GM19239 (cell line): ENCODE measurements around the gene AKAP13.
"Not testable (repeated sequence)": the region's sequence is repeated elsewhere in the genome, so short reads cannot be mapped to it uniquely, and the experiment has no call there.

Experiments used
- DNase-seq: peaks from one replicate; pipeline ENCODE4 v3.0.0; 2011; ENCODE audit warnings: low spot score; ENCODE audit not compliant: insufficient read length
- FAIRE-seq: peaks from 2 replicates; lab custom pipeline; 2011; peaks lifted over from hg19 to GRCh38; lab: Jason Lieb, UNC

Gene AKAP13

DNA sequence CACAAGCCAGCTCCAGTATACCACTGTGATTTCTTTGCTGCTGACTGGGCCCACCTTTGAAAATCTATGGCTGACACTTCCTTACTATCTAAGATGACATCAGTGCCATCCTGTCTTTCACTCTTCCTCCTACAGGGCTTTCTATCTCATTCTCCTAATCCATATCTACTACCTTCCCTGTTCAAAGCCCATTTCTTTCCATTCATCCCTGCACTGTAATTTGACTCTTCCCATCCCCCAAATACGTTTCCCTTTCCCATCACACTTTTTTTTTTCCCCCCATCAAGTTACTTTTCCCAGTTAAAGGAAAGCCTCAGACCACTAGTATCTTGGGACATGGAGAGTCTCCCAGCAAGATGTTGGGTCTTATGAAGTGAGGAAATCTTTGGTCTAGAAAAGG lies 136.7 kb downstream of the AKAP13 start:
- no peak for FAIRE-seq
- DNase-seq = no peak

DNA sequence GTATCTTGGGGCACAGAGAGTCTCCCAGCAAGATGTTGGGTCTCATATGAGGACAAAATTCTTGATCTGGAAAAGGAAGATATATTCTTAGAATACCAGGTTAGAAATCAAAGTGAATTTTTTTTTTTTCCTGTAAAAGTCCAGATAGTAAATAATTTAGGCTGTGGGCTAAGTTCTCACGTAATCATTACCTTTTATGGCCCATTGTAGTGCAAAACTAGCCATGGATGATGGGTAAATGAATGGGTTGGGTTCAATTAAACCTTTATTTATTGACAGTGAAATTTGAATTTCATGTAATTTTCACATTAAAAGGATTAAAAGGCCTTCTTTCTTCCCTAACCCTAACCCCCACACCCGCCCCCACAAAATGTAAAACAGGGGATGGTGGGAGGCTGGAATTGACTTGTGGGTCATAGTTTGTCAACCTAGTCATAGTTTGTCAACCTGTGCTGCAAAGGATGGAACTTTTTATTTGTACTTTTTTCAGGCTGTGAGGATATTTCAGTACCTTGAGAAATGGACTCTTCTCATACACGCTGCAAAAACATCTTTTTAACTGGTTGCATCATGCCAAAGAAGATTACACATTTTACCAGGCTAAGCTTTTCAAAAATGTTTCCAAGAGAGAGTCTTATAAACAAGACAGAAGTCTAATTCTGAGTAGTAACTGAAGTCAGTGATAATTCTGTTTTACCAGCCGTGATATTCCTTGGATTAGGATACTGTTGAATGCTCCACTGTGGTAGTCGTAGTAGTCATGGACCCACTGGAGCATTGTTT lies 138.8 kb downstream of the AKAP13 start:
- FAIRE-seq (no peak), DNase-seq (no peak)

DNA sequence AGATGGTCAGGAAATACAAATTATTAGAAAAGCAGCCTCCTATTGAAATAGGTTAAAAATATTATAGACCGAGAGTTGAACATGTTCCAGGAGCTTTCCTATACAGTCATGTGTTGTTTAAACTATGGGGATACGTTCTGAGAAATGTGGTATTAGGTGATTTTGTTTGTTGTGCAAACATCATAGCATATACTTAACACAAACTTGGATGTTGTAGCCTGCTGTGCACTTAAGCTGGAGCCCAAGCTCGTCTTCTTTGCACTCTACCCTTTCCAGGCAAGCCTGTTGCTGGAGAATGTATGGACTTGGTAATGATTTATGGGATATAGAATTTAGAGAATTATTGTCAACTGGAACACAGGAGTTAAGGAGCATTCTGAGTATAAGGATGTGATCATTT lies 140.2 kb downstream of the AKAP13 start:
- no peak for FAIRE-seq
- DNase-seq = no peak

- FAIRE-seq = no peak
These were observed 143.1 kb downstream of the AKAP13 start for GRCh38 chr15:85523530-85523929.

GRCh38 chr15:85525755-85526154 lies 145.4 kb downstream of the AKAP13 start:
- no peak for DNase-seq
- peak; percentile 11 for FAIRE-seq

More at GRCh38 chr15:85523530-85523929, 143.1 kb downstream of the AKAP13 start:
- no peak for DNase-seq

DNA sequence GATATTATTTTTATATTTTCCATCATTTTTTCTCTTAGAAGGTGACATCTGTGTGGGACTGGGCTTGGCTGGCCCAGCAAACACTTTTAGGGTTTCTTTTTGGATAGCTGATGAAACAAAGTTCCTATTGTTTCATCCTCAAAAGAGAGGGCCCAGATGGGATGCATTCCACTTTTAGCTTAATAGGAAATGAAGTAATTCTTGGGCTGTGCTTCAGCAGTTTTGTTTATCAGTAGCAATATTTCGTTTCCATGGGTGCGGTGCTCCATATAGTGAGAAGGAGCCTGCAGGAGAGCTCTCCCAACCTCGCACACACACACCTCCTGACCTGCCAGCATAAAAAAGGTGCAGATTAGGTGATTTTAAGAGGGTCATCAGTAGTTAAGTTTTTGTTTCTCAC lies 147.5 kb downstream of the AKAP13 start:
- DNase-seq = no peak

DNA sequence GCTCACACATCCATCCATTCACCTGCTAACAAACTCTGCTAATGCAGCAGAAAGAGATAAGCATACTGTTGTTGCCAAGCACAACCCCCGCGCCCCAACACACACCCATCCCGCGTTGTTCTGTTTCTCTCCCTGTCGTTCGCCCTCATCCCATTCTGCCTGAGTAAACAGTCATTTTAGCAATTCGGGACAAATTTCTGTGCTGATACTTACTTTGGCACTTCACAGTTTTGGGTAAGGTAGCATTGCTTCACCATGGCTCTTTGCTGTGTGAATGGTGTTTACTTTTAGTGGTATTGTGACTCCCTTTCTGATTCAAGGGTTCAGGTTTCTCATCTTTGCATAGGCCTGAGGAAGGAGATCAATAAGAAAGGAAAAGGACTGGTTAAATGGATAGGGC lies 149.7 kb downstream of the AKAP13 start:
- DNase-seq (no peak), FAIRE-seq (no peak)

More for the DNA sequence above, 147.5 kb downstream of the AKAP13 start:
- no peak for FAIRE-seq

DNA sequence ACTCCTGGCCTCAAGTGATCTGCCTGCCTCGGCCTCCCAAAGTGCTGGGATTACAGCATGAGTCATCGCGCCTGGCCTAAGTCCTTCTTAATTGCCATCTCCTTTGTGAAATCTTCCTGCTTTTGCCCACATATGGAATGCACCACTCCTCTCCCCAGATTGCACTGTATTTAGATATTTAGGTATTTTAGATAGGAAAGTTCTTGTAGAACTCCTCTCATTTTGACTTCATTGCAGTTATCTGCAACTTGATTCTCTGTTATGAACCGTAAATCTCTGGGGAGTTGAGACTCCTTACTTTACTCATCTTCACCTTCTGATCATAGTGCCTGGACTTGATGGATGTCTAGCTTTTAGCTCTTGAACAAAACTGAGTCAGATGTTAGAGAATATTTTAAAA lies 150.7 kb downstream of the AKAP13 start:
- DNase-seq = no peak
- no peak for FAIRE-seq

- no peak for FAIRE-seq
- no peak for DNase-seq
These were observed 152.3 kb downstream of the AKAP13 start for GRCh38 chr15:85532689-85533088.

- FAIRE-seq (peak; percentile 89), DNase-seq (no peak)
These were observed 153.6 kb downstream of the AKAP13 start for GRCh38 chr15:85534031-85534430.

- not testable (repeated sequence) for DNase-seq, FAIRE-seq
These were observed 155.3 kb downstream of the AKAP13 start for GRCh38 chr15:85535533-85536330.

- DNase-seq = no peak
- FAIRE-seq = no peak
These were observed 155.9 kb downstream of the AKAP13 start for GRCh38 chr15:85536341-85536740.

DNA sequence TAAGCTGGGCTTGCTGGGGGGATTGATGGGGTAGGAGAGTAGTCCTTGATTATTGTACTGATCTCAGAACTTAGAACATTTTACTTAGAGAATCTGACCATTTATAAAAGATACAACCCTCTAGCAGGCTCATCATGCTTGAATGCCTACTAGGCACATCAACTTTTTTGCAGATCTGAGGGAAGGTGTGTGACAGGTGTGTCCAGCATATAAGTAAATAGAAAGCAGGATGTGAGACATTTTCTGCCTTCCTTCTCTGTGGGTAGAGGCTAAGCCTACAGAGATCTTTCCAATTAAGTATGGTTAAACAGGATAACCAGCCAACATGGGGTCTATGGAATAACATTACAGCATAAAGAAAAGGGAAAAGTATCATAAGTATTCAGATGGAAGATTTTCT lies 159.1 kb downstream of the AKAP13 start:
- no peak for DNase-seq

DNA sequence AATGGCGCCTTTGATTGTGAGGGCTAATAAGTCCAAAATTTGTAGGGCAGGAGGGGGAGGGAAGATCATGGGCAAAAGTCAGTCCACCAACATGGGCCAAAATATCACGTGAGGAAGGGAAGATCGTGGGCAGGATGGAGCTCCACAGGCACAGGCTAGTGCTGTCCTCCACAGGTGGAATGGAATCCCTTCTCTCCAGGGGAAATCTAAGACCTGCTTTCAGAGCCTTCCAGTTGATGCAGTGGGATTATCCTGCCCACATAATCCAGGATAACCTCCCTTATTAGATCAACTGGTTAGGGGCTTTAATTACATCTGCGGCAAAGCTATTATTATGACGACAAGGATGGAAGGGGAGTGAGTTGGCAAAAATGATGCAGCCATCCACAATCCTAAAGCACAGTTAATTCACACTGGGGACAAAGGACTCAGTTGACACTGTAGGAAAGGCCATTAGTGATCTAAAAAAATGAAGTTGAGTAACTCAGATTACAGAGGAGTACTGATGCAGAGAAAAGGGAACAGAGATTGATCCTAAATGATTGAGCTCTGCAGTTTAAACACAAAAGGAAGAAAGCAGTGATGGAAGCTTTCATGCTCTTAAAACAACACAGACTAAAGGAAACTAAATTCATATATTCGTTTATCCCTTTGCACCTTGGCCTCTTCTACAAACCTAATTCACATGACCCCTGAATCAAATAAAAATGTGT lies 159.8 kb downstream of the AKAP13 start:
- DNase-seq (no peak), FAIRE-seq (no peak)

More for the DNA sequence above, 159.1 kb downstream of the AKAP13 start:
- FAIRE-seq = no peak

- no peak for FAIRE-seq
- DNase-seq = no peak
These were observed 161.3 kb downstream of the AKAP13 start for GRCh38 chr15:85541744-85542143.

DNA sequence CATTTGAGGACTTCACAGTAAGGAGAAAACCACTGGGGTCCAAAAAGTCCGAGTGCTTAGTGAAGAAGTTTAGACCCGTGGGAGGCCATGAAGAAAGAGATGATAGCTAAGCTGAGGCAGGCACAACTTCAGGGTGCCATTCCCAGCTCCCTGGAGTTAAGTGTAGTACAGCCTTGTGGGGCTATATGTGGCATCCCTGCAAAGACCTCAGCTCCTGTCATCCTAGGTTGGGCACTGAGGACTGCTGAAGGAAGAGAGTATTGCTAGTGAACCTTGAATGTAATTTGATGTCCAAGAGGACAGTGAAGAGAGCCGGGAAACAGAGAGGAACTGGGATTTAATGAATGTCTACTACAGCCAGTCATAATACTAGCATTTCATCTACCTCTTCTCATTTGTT lies 162.1 kb downstream of the AKAP13 start:
- DNase-seq (no peak), FAIRE-seq (no peak)

DNA sequence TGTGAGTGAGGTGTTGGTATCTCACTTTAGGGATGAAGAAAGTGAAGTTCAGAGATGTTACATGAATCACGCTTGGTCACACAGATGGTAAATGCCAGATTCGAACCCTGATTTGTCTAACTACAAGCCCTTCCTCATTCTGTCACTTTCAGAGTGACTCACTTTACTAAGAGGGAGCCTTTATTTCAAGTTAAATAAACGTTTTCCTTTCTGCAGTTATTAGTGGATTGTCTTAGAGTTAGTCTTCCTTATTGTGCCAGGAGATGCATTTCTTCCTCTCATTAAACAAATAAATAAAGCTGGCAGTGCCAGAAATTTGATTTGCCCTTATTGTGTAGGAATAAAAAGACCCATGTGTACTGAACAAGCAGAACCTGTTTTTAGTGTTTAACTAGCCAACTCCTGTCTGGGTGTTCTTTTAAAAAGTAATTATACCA lies 162.5 kb downstream of the AKAP13 start:
- no peak for FAIRE-seq
- DNase-seq = no peak

GRCh38 chr15:85543741-85544155 lies 163.3 kb downstream of the AKAP13 start:
- no peak for DNase-seq
- peak; percentile 61 for FAIRE-seq

GRCh38 chr15:85545185-85545584 lies 164.8 kb downstream of the AKAP13 start:
- FAIRE-seq = no peak
- DNase-seq = no peak

GRCh38 chr15:85545752-85546151 lies 165.3 kb downstream of the AKAP13 start:
- FAIRE-seq (no peak), DNase-seq (no peak)

DNA sequence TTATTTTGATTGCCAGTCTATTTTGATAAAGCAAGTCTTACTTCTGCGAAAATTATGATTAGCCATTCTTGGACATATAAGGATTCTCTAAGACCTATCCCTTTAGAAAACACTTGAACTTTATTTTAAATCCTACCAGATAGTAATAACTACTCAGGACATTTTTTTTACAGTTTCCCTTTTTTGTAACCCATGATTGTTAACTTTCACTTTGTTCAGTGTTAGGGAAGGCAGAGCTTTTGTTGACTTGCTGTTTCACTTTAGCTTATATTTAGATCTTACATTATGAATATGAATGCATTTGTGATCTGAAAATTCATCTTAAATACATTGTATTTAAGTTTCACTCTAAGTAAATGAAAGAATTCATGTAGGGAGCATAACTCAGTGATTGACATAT lies 167.0 kb downstream of the AKAP13 start:
- FAIRE-seq (no peak), DNase-seq (no peak)
